Activated CD4-positive, alpha-beta memory T cell treated with anti-CD3 and anti-CD28 coated beads, Interleukin-2, amount 10 ng/mL, durations not matched to agents 7 days and 5 days (primary cell): ENCODE measurements around the gene SMIM24. TPM values are rescaled to one million over a fixed set of nuclear protein-coding genes. Genes with fewer than 3 reads are reported as not detected.
"Not testable (repeated sequence)": the region's sequence is repeated elsewhere in the genome, so short reads cannot be mapped to it uniquely, and the experiment has no call there.

Experiments
- CTCF ChIA-PET: fragments of 350-600 bp; sonication (Branson Sonifier 250); formaldehyde crosslinking; loops from one replicate; lab custom pipeline; 2021; ENCODE audit warnings: antibody characterized with exemption, inconsistent platforms; lab: Charles Lee
- POLR2A ChIA-PET: fragments of 350-600 bp; sonication (Branson Sonifier 250); formaldehyde crosslinking; loops from one replicate; lab custom pipeline; 2021; ENCODE audit warnings: antibody characterized with exemption; lab: Charles Lee
- DNase-seq: peaks from one replicate; pipeline ENCODE4 v3.0.0-alpha.2; 2020
- H3K27ac Mint-ChIP-seq: one replicate; pipeline ENCODE4 v1.8.0; 2021; ENCODE audit warnings: mild to moderate bottlenecking, mixed read lengths
- H3K27me3 Mint-ChIP-seq: one replicate; pipeline ENCODE4 v1.8.0; 2021; ENCODE audit warnings: mixed read lengths
- H3K36me3 Mint-ChIP-seq: one replicate; pipeline ENCODE4 v1.8.0; 2021; ENCODE audit warnings: low read depth, mixed read lengths
- H3K4me1 Mint-ChIP-seq: one replicate; pipeline ENCODE4 v1.8.0; 2021; ENCODE audit warnings: mixed read lengths
- H3K4me3 Mint-ChIP-seq: one replicate; pipeline ENCODE4 v1.8.0; 2021; ENCODE audit warnings: mild to moderate bottlenecking, mixed read lengths
- H3K9me3 Mint-ChIP-seq: one replicate; pipeline ENCODE4 v1.8.0; 2021; ENCODE audit warnings: mixed read lengths
- total RNA-seq, 2 experiments: library from RNA; stranded (reverse); gene quantifications; one replicate each; pipeline ENCODE4 v1.2.3, GENCODE V29; 2021

Gene SMIM24
- total RNA-seq, 2 experiments from 2014 or later, result not detected

- H3K4me3 Mint-ChIP-seq, result no peak overlapping the region
- H3K9me3 Mint-ChIP-seq, result no peaks in the 10 kb centered on the region
- H3K36me3 Mint-ChIP-seq, result peaks cover 2% of the 10 kb centered on the region
- DNase-seq, result no peak
- ChIA-PET POLR2A (no interaction called here), CTCF (interaction anchor here (0.6 kb wide), 1 partner anchor 485 kb away, joined by 5 read pairs; no protein-coding TSS in a partner anchor)
- H3K27me3 Mint-ChIP-seq, result no peaks in the 10 kb centered on the region
- H3K27ac Mint-ChIP-seq, result no peak overlapping the region
- H3K4me1 Mint-ChIP-seq, result peaks cover 5% of the 10 kb centered on the region
These were observed 28.9 kb downstream of the SMIM24 start for GRCh38 chr19:3451451-3451866.

DNA sequence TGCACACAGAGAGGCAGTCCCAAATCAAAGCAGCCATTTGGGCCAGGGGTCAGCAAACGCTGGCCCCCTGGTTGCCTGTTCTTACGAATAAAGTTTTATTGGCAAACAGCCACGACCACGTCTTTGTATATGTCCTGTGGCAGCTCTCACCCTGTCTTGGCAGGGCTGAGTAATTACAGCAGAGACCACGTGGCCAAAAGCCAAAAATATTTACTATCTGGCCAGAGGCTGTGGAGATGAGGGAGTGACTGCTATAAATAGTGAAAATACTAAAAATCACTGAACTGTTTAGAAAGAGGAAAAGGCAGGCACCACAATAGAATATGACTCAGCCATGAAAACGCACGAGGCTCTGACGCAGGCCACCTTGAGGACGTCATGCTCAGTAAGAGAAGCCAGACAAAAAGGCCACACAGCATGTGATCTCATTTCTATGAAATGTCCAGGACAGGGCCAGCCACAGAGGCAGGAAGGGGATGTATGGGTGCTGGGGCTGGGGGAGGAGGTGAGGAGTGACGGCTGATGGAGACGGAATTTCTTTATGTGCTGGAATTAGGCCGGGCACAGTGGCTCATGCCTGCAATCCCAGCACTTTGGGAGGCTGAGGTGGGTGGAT, 29.4 kb downstream of the SMIM24 start:
- peaks cover 5% of the 10 kb centered on the region for H3K4me1 Mint-ChIP-seq
- CTCF ChIA-PET, result no interaction called here
- no peak overlapping the region for H3K27ac Mint-ChIP-seq
- POLR2A ChIA-PET, result no interaction called here
- DNase-seq, result no peak
- no peak overlapping the region for H3K4me3 Mint-ChIP-seq
- no peaks in the 10 kb centered on the region for H3K27me3 Mint-ChIP-seq
- H3K36me3 Mint-ChIP-seq, result peaks cover 2% of the 10 kb centered on the region
- H3K9me3 Mint-ChIP-seq, result no peaks in the 10 kb centered on the region

- ChIA-PET CTCF (no interaction called here), POLR2A (no interaction called here)
- no peak for DNase-seq
- no peak overlapping the region for H3K4me3 Mint-ChIP-seq
- no peaks in the 10 kb centered on the region for H3K27me3 Mint-ChIP-seq
- H3K36me3 Mint-ChIP-seq, result peaks cover 2% of the 10 kb centered on the region
- peaks cover 5% of the 10 kb centered on the region for H3K4me1 Mint-ChIP-seq
- no peaks in the 10 kb centered on the region for H3K9me3 Mint-ChIP-seq
- no peak overlapping the region for H3K27ac Mint-ChIP-seq
These were observed 31.6 kb downstream of the SMIM24 start for GRCh38 chr19:3448616-3449334.

GRCh38 chr19:3446657-3447056, 33.7 kb downstream of the SMIM24 start:
- H3K9me3 Mint-ChIP-seq, H3K27me3 Mint-ChIP-seq, H3K27ac Mint-ChIP-seq, POLR2A ChIA-PET, H3K36me3 Mint-ChIP-seq, H3K4me1 Mint-ChIP-seq, H3K4me3 Mint-ChIP-seq, DNase-seq: not testable (repeated sequence)
- CTCF ChIA-PET, result interaction anchor here (0.7 kb wide), 1 partner anchor 8 kb away, joined by 4 read pairs; no protein-coding TSS in a partner anchor

DNA sequence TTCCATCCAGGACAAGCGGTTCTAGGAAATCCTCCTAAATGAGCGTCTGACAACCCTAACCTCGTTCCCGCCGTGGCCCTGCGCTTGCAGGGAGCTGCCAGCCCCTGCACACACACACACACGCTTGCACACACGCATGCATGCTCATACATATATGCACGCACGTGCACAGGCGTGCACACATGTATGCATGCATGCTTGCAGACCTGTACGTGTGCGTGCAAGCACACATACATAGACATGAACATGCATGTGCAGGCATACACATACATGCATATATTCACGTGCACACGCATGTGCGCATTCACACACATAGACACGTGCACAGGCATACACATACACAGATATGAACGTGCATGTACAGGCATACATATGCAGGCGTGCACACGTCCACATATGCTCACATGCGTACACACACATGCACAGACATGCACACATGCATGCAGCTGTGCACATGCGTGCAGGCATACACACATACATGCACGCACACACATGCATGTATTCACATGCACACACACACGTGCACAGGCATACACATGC, 35.6 kb downstream of the SMIM24 start:
- H3K36me3 Mint-ChIP-seq, result no peaks in the 10 kb centered on the region
- no peaks in the 10 kb centered on the region for H3K9me3 Mint-ChIP-seq
- peaks cover 3% of the 10 kb centered on the region for H3K4me1 Mint-ChIP-seq
- H3K27me3 Mint-ChIP-seq, result no peaks in the 10 kb centered on the region
- CTCF ChIA-PET, result no interaction called here
- H3K27ac Mint-ChIP-seq, result no peak overlapping the region
- no peak overlapping the region for H3K4me3 Mint-ChIP-seq
- POLR2A ChIA-PET, result no interaction called here
- no peak for DNase-seq

GRCh38 chr19:3443840-3444694, 36.3 kb downstream of the SMIM24 start:
- POLR2A ChIA-PET, result no interaction called here
- Mint-ChIP-seq H3K36me3 (no peaks in the 10 kb centered on the region), H3K9me3 (no peaks in the 10 kb centered on the region), H3K4me1 (peaks cover 3% of the 10 kb centered on the region), H3K4me3 (no peak overlapping the region), H3K27me3 (no peaks in the 10 kb centered on the region), H3K27ac (no peak overlapping the region)
- CTCF ChIA-PET, result interaction anchor here (1.5 kb wide), 1 partner anchor 11 kb away, joined by 4 read pairs; no protein-coding TSS in a partner anchor
- no peak for DNase-seq

GRCh38 chr19:3442487-3443071, 37.7 kb downstream of the SMIM24 start:
- POLR2A ChIA-PET, result no interaction called here
- Mint-ChIP-seq H3K4me3 (no peak overlapping the region), H3K27ac (no peak overlapping the region), H3K4me1 (peaks cover 3% of the 10 kb centered on the region), H3K9me3 (no peaks in the 10 kb centered on the region), H3K36me3 (no peaks in the 10 kb centered on the region), H3K27me3 (no peaks in the 10 kb centered on the region)
- DNase-seq, result no peak
- CTCF ChIA-PET, result interaction anchor here (1.5 to 1.7 kb wide), 2 partner anchors 9 to 13 kb away, joined by 4 to 5 read pairs; no protein-coding TSS in a partner anchor

DNA sequence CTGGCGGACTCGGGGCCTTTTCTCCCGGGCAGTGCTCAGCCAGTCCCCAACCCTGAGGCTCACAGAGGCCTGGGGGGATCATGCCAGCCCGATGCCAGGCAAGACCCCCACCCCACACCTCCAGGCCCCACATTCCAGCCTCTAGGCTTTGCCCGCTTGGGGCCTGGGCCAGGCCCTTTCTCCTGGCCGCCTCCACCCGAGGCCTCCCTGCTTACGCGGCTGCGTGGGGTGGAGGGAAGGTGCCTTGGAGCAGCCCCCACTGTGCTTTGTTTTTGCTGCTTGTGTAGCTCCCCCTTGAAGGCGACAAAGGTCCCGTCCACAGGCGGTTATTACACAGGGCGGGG, 38.4 kb downstream of the SMIM24 start:
- no peaks in the 10 kb centered on the region for H3K36me3 Mint-ChIP-seq
- H3K27ac Mint-ChIP-seq, result no peak overlapping the region
- POLR2A ChIA-PET, result no interaction called here
- H3K9me3 Mint-ChIP-seq, result no peaks in the 10 kb centered on the region
- peaks cover 3% of the 10 kb centered on the region for H3K4me1 Mint-ChIP-seq
- DNase-seq, result no peak
- CTCF ChIA-PET, result interaction anchor here (0.6 to 1.7 kb wide), 3 partner anchors 9 to 134 kb away, joined by 3 to 5 read pairs (median 4); no protein-coding TSS in a partner anchor
- no peaks in the 10 kb centered on the region for H3K27me3 Mint-ChIP-seq
- H3K4me3 Mint-ChIP-seq, result no peak overlapping the region

- no peak for DNase-seq
- CTCF ChIA-PET, result interaction anchor here (0.6 to 1.7 kb wide), 4 partner anchors 12 to 133 kb away, joined by 3 to 5 read pairs (median 3); no protein-coding TSS in a partner anchor
- Mint-ChIP-seq H3K4me3 (no peak overlapping the region), H3K27me3 (no peaks in the 10 kb centered on the region), H3K36me3 (no peaks in the 10 kb centered on the region), H3K27ac (no peak overlapping the region), H3K9me3 (no peaks in the 10 kb centered on the region), H3K4me1 (peaks cover 3% of the 10 kb centered on the region)
- POLR2A ChIA-PET, result no interaction called here
These were observed 39.0 kb downstream of the SMIM24 start for GRCh38 chr19:3441089-3441985.

DNA sequence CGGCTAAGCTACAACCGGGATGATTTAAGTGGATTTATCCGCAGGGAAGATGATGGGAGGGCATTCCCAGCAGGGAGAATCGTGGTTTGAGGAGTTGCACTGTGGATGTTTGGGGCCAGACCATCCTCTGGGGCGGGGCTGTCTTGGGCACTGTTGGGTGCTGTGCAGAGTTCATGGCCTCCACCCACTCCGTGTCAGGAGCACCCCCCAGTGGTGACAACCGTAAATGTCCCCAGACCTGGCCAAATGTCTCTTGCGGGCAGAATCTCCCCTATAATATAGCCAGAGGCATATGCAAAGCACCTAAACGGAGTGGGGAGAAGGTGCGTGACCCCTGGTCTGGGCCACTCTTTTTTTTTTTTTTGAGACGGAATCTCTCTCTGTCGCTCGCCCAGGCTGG, 40.2 kb downstream of the SMIM24 start:
- DNase-seq, result peak; percentile 65
- POLR2A ChIA-PET, result no interaction called here
- H3K27me3 Mint-ChIP-seq, result no peaks in the 10 kb centered on the region
- no peaks in the 10 kb centered on the region for H3K9me3 Mint-ChIP-seq
- peaks cover 9% of the 10 kb centered on the region for H3K4me1 Mint-ChIP-seq
- CTCF ChIA-PET, result interaction anchor here (0.7 to 2.2 kb wide), 5 partner anchors 10 to 117 kb away, joined by 3 to 16 read pairs (median 3); no protein-coding TSS in a partner anchor
- no peaks in the 10 kb centered on the region for H3K36me3 Mint-ChIP-seq
- no peak overlapping the region for H3K4me3 Mint-ChIP-seq
- no peak overlapping the region for H3K27ac Mint-ChIP-seq

GRCh38 chr19:3434630-3435553, 45.4 kb downstream of the SMIM24 start:
- POLR2A ChIA-PET, result interaction anchor here (0.7 to 1.0 kb wide), 2 partner anchors 51 to 75 kb away, joined by 3 read pairs; no protein-coding TSS in a partner anchor
- peak overlapping the region; percentile 97 for H3K4me3 Mint-ChIP-seq
- H3K27me3 Mint-ChIP-seq, result no peaks in the 10 kb centered on the region
- CTCF ChIA-PET, result interaction anchor here (0.8 to 1.6 kb wide), 3 partner anchors 36 to 553 kb away, joined by 3 to 10 read pairs (median 4); no protein-coding TSS in a partner anchor
- peak; percentile 96 for DNase-seq
- peaks cover 17% of the 10 kb centered on the region for H3K4me1 Mint-ChIP-seq
- H3K27ac Mint-ChIP-seq, result peak overlapping the region; percentile 95
- H3K9me3 Mint-ChIP-seq, result peaks cover 2% of the 10 kb centered on the region
- peaks cover 11% of the 10 kb centered on the region for H3K36me3 Mint-ChIP-seq
